Heart left ventricle (tissue), 16 donors: ENCODE data around the gene CASP12. TPM values are rescaled to one million over a fixed set of nuclear protein-coding genes. Genes with fewer than 3 reads are reported as not detected.

ENCODE experiments used
- ATAC-seq, 4 donors: fragments of 200-7000 bp; cut with Tn5 transposase; one replicate each; pipeline ENCODE4 v1.9.1; 2020 to 2022; ENCODE audit warnings: moderate library complexity in 4 of 4, mild to moderate bottlenecking in 3 of 4, moderate number of reproducible peaks in 1 of 4
- DNase-seq, 5 donors: peaks; one replicate each; pipeline ENCODE4 v3.0.0-alpha.2; 2020
- H3K27ac ChIP-seq, 12 donors: fragments of 200-600 bp; sonication (generic) in 4 of 12; one replicate each; pipeline versions ENCODE4 v1.5.0 to v1.8.0; 2016 to 2022; ENCODE audit warnings: mild to moderate bottlenecking in 2 of 12
- H3K27me3 ChIP-seq, 9 donors: fragments of 200-600 bp; sonication (generic) in 2 of 9; one replicate each; pipeline versions ENCODE4 v1.5.1 to v1.8.0; 2016 to 2022; ENCODE audit warnings: mild to moderate bottlenecking in 3 of 9
- H3K36me3 ChIP-seq, 9 donors: fragments of 200-600 bp; sonication (generic) in 2 of 9; one replicate each; pipeline versions ENCODE4 v1.5.0 to v1.8.0; 2018 to 2022; ENCODE audit warnings: mild to moderate bottlenecking in 2 of 9
- H3K4me1 ChIP-seq, 12 donors: fragments of 200-600 bp; sonication (generic) in 4 of 12; one replicate each; pipeline versions ENCODE4 v1.5.0 to v1.8.0; 2016 to 2022; ENCODE audit warnings: mild to moderate bottlenecking in 3 of 12
- H3K4me3 ChIP-seq, 12 donors: fragments of 200-600 bp; sonication (generic) in 4 of 12; one replicate each; pipeline versions ENCODE4 v1.5.0 to v1.8.0; 2017 to 2022; ENCODE audit warnings: mild to moderate bottlenecking in 9 of 12, moderate library complexity in 4 of 12
- H3K9me3 ChIP-seq, 12 donors: fragments of 200-600 bp; sonication (generic) in 4 of 12; one replicate each; pipeline versions ENCODE4 v1.5.0 to v1.8.0; 2016 to 2022; ENCODE audit warnings: mild to moderate bottlenecking in 1 of 12
- POLR2A ChIP-seq, 2 donors: fragments of 450-650 bp; IDR thresholded peaks; one replicate each; pipeline ENCODE4 v1.6.1; 2017; ENCODE audit warnings: antibody characterized with exemption in 2 of 2, mild to moderate bottlenecking in 2 of 2, moderate library complexity in 2 of 2
- WGBS, 4 donors: extraction: QIAGEN DNeasy Blood & Tissue Kit in 2 of 4; methylation state at CpG; one replicate each; pipeline versions ENCODE4 v1.1.5 to v1.1.7; 2013 to 2018; 5-methylcytosine and 5-hydroxymethylcytosine counted together
- intact Hi-C, 10 donors: fragments of 100-400 bp; cut with DNase I; formaldehyde crosslinking; loops; one replicate each; pipeline versions ENCODE4 v1.11.1 to v1.14.2; 2022
- polyA plus RNA-seq, 2 donors: library from polyadenylated mRNA; stranded (reverse); fragments of 200-250 nt; gene quantifications; one replicate each; pipeline ENCODE4 v1.2.3, GENCODE V29; 2013
- total RNA-seq, 9 donors: library from RNA; depleted of rRNA in 2 of 9; stranded (reverse); fragments of >200 nt in 2 of 9; fragmentation: NEBNext Ultra II Directional in 3 of 9; extraction: Animal tissue kit (Norgen Biotek cat#: 25700) in 3 of 9; gene quantifications; one replicate each; pipeline versions ENCODE4 v1.1.0 to v1.2.4, GENCODE V29; 2016 to 2023
- TF ChIP-seq, protein P1 (sequence below), 12 donors: fragments of 200-600 bp; sonication (generic) in 4 of 12; IDR thresholded peaks; one replicate each; pipeline versions ENCODE4 v1.5.0 to v1.8.0; 2018 to 2022; ENCODE audit warnings: antibody characterized with exemption in 12 of 12, mild to moderate bottlenecking in 5 of 12
- donor health status: ischemic (EF 13 %, LVEDD 7.1; RV severe dilation, severe dysfunction).
- donor health status: healthy with polysubstance abuse.
- donor health status: DM: no; HTN: yes; CAD: no.
- donor health status: DM: no; HTN: no; CAD: no.
- donor health status: ischemic (EF 25% LVEDD 6.9; RV normal size, moderate dysfunction).
- donor health status: ischemic (EF 25% LVEDD 5.7; RV mildly dilated, moderate dysfunction).
- donor health status: healthy.
- donor health status: DM: yes; HTN: yes; CAD: no.
- donor health status: ischemic (EF 35%, LVEDD 5.7; RV mildly dilated, moderate dysfunction).
- donor health status: nonischemic (EF 11% LVEDD 7.7; RV severe dilation, severe dysfunction).
- donor health status: DM: yes; HTN: yes; CAD: no.
- donor health status: PGD.
- donor health status: ischemic (EF 29% LVEDD 5.4; RV normal size, mild dysfunction).
- donor health status: nonischemic (EF 23%, LVEDD 6.1; RV moderate dilation, normal function).

CASP12 gene
- total and polyA plus RNA-seq, 11 donors = 0.10 to 1.3 (median 0.41) TPM; not detected in 5

DNA sequence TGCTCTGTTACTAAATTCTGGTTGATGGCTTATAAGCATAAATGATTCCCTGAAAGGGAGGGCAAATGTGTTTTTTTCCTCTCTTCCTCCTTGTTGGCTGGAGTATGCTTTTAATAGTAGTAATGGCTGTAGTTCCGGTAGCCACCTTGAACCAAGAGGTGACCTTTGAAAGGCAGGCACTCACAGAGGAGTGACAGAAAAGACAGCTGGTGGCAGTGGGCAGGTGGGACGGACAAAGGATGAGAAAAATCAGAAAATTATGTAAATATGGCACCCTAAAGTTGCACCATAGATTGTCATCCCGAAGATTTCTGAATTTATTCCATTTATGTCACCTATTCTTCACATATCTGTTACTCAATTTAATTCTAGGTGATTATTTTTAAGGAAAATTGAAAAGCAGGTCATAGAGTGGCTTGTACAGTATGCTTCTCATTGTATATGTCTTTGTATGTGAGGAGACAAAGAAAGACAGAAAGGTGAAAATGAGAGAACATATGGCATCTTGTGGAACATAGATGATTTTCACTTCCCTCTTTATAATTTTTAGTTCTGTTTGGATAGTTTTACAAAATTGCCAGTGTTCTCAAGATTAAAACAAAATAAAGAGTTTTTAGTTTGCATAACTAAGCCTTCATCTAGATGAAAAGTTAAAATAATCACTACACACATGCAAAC is 17.0 kb downstream of the CASP12 start:
- Histone ChIP-seq H3K4me1 (peaks cover 0 to 18% (median 0%) of the 10 kb centered on the region in 12 donors), H3K27me3 (no peaks in the 10 kb centered on the region), H3K27ac (no peak overlapping the region), H3K36me3 (peaks cover 0 to 15% (median 0%) of the 10 kb centered on the region in 9 donors), H3K4me3 (no peak overlapping the region), H3K9me3 (no peaks in the 10 kb centered on the region)
- DNase-seq = no peak
- no peak for TF ChIP-seq POLR2A (IDR thresholded peaks at IDR 0.05)
- TF ChIP-seq, protein P1, sequence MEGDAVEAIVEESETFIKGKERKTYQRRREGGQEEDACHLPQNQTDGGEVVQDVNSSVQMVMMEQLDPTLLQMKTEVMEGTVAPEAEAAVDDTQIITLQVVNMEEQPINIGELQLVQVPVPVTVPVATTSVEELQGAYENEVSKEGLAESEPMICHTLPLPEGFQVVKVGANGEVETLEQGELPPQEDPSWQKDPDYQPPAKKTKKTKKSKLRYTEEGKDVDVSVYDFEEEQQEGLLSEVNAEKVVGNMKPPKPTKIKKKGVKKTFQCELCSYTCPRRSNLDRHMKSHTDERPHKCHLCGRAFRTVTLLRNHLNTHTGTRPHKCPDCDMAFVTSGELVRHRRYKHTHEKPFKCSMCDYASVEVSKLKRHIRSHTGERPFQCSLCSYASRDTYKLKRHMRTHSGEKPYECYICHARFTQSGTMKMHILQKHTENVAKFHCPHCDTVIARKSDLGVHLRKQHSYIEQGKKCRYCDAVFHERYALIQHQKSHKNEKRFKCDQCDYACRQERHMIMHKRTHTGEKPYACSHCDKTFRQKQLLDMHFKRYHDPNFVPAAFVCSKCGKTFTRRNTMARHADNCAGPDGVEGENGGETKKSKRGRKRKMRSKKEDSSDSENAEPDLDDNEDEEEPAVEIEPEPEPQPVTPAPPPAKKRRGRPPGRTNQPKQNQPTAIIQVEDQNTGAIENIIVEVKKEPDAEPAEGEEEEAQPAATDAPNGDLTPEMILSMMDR (IDR thresholded peaks at IDR 0.05) = no peak
- intact Hi-C loops = no loop called here
- no peak for ATAC-seq
- 72 to 93% (median 82%) methylated on average over 3 of the region's 3 CpGs for WGBS, 4 donors

DNA sequence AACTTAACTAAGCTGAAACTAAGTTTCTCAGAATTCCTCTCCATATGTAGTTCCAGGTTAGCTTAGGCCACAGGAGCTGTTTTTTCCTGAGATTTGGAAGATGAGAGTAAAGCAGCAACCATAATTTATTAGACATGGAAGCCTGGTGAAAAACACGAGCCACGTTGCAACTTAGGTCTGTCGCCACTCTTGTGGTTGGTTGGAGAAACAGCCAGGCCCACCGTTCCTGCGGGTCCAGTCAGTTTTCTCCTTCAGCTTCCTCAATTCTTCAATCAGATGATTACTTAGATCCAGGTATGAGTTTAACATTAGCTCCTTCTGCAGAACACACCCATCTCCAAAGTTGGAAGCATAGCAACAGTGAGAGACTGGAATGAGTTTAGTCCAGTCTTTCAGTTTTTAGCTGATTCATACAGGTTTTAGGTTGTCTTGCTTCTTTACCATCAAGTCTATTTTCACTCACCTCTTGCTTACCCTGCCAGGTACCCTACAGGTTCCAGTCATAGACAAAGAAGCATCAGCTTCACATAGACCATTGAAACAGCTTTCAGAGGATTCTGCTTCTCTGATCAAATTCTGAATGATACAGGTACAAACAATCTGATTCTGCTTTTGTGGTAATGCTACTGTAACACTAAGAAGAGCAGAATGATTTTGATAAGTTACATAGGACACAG is 18.6 kb downstream of the CASP12 start:
- no peak for DNase-seq
- H3K4me1 ChIP-seq = peaks cover 0 to 21% (median 0%) of the 10 kb centered on the region in 12 donors
- WGBS, 4 donors = 91 to 95% (median 94%) methylated on average over 5 of the region's 5 CpGs

DNA sequence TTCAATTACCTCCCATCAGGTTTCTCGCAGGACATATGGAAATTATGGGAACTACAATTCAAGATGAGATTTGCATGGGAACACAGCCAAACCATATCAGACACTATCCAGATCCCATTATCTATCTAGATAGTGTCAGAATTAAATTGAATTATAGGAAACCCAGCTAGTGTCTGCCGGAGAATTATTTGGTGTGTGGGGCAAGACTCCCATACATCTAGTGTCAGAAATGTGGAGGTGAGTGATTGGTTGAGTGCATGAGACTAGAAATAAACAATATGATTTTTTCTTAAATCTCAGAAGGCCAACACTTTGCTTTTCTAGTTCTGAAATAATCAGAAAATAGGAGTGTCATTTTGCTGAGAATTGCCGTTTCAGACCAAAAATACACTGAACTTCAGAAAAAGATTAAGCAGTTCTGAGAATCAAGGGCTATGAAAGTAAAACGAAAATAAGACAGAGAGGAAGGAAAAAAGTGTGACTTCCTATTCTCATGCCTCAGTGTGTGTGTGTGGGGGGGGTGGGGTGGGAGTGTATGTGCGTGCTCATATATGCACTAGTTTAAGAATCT is 21.3 kb downstream of the CASP12 start:
- ATAC-seq (no peak), DNase-seq (no peak)
- Histone ChIP-seq H3K27ac (peak overlapping the region in 1 of 12 donors; percentile 72), H3K4me3 (no peak overlapping the region), H3K4me1 (peaks cover 0 to 21% (median 0%) of the 10 kb centered on the region in 12 donors), H3K36me3 (no peaks in the 10 kb centered on the region), H3K27me3 (no peaks in the 10 kb centered on the region), H3K9me3 (no peaks in the 10 kb centered on the region)
- 65 to 68% (median 67%) methylated on average over 5 of the region's 5 CpGs for WGBS, 4 donors
- intact Hi-C loops = no loop called here
- no peak for TF ChIP-seq POLR2A (IDR thresholded peaks at IDR 0.05)
- TF ChIP-seq, protein P1 (IDR thresholded peaks at IDR 0.05) = no peak

More for the DNA sequence above, 18.6 kb downstream of the CASP12 start:
- intact Hi-C loops = no loop called here
- no peak overlapping the region for H3K27ac ChIP-seq
- peaks cover 0 to 14% (median 0%) of the 10 kb centered on the region in 9 donors for H3K36me3 ChIP-seq
- no peaks in the 10 kb centered on the region for H3K9me3 ChIP-seq
- no peak for ATAC-seq
- no peaks in the 10 kb centered on the region for H3K27me3 ChIP-seq
- no peak overlapping the region for H3K4me3 ChIP-seq
- no peak for TF ChIP-seq POLR2A (IDR thresholded peaks at IDR 0.05)
- TF ChIP-seq, protein P1 (IDR thresholded peaks at IDR 0.05) = no peak

DNA sequence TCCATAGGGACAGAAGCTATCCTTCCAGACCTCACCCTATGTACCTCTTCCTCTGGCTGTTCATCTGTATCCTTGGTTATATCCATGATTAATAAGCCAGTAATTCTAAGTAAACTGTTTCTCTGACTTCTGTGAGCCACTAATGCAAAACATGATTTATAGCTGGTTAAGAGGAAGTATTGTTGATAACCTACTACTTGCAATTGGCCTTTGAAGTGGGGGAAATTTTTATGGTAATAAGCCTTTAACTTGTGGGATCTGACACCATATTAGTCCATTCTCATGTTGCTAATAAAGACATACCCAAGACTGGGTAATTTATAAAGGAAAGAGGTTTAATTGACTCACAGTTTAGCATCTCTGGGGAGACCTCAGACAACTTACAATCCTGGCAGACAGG is 21.9 kb downstream of the CASP12 start:
- ATAC-seq (no peak), DNase-seq (no peak)
- H3K36me3 ChIP-seq = no peaks in the 10 kb centered on the region
- no peaks in the 10 kb centered on the region for H3K9me3 ChIP-seq
- peaks cover 0 to 21% (median 0%) of the 10 kb centered on the region in 12 donors for H3K4me1 ChIP-seq
- H3K27ac ChIP-seq = peak overlapping the region in 1 of 12 donors; percentile 72
- intact Hi-C loops = no loop called here
- no peaks in the 10 kb centered on the region for H3K27me3 ChIP-seq
- H3K4me3 ChIP-seq = no peak overlapping the region
- TF ChIP-seq, protein P1 (IDR thresholded peaks at IDR 0.05) = no peak
- no peak for TF ChIP-seq POLR2A (IDR thresholded peaks at IDR 0.05)
